GM18505 (cell line): ENCODE results near the gene PALM3.
A peak's percentile ranks its signal among the peaks of the same experiment; 100 is the strongest.
"Not testable (repeated sequence)": the region's sequence is repeated elsewhere in the genome, so short reads cannot be mapped to it uniquely, and the experiment has no call there.

Experiments
- ATAC-seq: cut with Tn5 transposase; IDR thresholded peaks from one replicate; pipeline ENCODE4 v1.9.1; 2021; ENCODE audit not compliant: unreplicated experiment
- POLR2A ChIP-seq: IDR thresholded peaks from 4 replicates; pipeline ENCODE4 v1.6.1; 2011; ENCODE audit warnings: borderline replicate concordance; ENCODE audit not compliant: insufficient read depth, insufficient read length; ENCODE audit errors: extremely low read depth

The PALM3 gene

DNA sequence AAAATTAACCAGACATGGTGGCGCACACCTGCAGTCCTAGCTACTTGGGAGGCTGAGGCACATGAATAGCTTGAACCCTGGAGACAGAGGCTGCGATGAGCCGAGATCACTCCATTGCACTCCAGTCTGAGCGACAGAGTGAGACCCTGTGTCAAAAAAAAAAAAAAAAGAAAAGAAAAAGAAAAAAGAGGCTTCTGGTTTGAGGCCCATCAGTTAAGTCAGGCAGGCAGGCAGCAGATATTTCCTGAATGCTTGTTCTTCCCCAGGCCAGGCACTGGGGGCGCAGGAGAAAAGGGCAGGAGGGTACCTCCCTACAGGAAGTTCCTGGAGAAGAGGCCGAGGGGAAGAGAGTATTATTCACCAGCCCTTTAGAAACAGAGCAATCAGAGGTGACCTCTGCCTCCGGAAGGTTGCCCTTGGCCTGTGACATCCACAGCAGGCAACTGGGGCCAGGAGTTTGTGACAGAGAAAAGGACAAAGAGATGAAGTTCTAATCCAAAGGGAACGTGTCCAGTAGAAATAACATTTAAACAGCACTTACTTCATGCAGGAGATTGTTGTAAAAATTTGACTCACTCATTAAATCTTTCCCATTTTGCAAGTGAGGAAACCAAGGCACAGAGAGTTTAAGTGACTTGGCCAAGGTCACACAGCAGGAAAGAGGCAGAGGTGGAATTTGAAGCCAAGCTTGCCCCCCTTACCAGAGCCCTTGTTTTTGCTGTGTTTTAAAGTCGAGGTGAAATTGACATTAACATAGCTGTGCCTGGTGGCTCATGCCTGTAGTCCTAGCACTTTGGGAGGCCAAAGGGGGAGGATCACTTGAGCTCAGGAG, 38.3 kb downstream of the PALM3 start:
- no peak for ATAC-seq
- no peak for TF ChIP-seq POLR2A

DNA sequence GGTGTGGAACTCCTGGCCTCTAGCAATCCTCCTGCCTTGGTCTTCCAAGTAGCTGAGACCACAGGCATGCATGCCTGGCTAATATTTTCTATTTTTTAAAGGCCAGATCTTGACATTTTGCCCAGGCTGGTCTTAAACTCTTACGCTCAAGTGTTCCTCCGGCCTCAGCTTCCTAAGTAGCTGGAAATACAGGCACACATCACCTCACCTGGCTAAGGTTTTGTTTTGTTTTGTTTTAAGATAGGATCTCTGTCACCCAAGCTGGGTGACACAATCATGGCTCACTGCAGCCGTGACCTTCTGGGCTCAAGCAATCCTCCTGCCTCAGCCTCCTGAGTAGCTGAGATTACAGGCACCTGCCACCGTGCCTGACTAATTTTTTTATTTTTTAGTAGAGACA, 39.4 kb downstream of the PALM3 start:
- no peak for ATAC-seq
- TF ChIP-seq POLR2A = no peak

DNA sequence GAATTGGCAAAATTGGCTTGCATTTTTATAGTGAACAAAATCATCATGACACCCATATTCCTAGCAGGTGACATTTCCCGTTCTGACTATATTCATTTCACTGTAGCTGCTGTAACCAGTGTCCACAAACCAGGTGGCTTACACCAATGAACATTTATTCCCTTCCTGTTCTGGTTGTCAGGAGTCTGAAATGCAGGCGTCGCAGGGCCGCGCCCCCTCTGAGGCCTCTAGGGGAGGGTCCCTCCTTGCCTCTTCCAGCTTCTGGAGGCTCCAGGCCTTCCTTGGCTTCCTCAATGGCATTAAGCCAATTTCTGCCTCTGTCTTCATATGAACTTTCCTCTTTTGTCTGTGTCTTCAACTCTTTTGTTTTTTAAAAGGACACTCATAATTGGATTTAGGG, 40.4 kb downstream of the PALM3 start:
- no peak for ATAC-seq
- TF ChIP-seq POLR2A = no peak

DNA sequence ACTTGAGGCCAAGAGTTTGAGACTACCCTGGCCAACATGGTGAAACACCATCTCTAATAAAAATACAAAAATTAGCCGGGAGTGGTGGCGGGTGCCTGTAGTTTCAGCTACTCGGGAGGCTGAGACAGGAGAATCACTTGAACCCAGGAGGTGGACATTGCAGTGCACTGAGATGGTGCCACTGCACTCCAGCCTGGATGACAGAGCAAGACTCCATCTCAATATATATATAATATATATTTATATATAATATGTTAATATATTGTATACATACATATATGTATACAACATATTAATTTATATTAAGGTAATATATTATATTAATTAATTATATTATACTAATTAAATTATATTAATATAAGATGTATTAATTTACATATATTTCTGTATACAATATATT, 42.1 kb downstream of the PALM3 start:
- not testable (repeated sequence) for ATAC-seq

DNA sequence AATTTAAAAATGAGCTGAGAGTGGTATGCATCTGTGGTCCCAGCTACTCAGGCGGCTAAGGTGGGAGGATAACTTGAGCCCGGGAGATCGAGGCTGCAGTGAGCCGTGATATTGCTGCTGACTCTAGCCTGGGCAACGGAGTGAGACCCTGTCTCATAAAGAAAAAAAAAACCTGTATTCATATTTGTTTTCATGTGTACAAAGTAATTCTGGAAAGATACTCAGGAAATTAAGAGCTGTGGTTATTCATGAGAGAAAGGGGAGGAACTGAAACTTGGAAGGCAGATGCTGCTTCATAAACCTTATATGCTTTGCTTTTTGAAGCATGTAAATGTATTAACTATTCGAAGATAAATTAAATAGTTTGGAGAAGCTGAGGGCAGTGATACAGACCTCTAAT, 42.8 kb downstream of the PALM3 start:
- ATAC-seq = no peak
- no peak for TF ChIP-seq POLR2A

DNA sequence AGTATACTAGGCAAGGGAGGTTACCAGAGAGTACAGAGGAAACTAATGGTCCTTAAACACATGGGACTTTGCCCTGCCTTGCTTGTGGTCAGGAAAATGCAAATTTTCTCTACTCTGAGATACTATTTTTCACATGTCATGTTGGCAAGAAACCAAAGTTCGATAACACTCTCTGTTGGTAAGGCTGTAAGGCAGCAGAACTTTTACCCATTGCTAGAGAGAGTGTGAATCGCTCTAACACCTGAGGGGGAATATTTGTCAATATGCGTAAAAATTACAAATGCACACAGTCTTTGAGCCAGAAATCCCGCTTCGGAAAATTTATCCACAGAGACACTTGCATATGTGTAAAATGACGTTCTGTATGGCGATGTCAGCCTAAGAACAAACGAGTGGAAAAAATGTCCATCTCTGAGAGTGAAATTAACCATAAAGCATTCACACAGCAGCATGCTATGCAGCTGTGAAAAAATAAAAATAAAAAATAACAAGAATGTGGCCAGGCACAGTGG, 46.3 kb downstream of the PALM3 start:
- ATAC-seq = peak; percentile 60
- TF ChIP-seq POLR2A = peak; percentile 45

DNA sequence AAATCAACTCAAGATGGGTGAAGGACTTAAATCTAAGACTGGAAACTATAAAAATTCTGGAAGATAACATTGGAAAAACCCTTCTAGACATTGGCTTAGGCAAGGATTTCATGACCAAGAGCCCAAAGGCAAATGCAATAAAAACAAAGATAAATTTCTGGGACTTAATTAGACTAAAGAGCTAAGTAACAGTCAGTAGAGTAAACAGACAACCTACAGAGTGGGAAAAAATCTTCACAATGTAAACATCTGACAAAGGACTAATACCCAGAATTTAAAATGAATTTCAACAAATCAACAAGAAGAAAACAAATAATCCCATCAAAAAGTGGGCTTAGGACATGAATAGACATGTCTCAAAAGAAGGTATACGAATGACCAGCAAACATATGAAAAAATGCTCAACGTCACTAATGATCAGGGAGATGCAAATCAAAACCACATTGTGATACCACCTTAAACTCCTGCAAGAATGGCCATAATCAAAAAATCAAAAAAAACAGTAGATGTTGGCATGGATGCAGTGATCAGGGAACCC, 49.4 kb downstream of the PALM3 start:
- ATAC-seq = no peak
- TF ChIP-seq POLR2A = no peak

DNA sequence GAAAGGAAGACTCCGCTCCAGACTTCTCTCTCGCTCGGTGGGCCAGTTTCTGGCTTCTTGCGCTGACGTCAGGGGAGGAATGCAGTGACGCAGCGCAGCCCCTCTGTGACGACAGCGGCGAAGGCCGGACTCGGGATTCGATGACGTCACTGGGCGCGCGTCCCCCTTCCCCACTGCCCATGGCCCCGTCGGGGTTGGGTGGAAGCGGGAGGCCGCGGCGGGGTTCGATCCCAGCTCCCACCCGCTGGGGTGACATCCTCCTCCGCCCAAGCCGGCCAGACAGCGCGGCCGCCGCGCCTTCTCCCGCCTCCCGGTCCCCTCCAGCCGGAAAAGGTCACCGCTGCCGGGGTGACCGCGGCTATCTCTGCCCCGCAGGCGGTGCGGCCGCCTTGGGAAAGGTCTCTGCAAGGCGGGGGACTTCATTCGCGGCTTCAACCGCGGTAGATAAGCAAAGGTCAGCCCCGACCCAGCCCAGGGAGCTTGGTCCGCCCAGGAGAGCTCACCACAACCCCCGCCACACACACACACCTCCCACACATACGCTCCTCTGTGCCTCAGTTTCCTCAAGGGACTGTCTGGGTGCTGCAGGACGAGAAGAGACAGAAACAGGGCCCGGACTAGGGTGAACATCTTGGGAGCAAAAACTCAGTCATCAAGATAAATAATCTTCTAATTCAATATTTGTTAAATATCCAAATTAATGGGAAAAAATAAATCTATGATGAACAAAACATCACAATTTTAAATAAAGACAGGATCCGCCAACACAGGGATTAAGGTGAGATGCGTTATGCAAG, 54.9 kb downstream of the PALM3 start:
- ATAC-seq = peak; percentile 31
- TF ChIP-seq POLR2A = peak; percentile 54

DNA sequence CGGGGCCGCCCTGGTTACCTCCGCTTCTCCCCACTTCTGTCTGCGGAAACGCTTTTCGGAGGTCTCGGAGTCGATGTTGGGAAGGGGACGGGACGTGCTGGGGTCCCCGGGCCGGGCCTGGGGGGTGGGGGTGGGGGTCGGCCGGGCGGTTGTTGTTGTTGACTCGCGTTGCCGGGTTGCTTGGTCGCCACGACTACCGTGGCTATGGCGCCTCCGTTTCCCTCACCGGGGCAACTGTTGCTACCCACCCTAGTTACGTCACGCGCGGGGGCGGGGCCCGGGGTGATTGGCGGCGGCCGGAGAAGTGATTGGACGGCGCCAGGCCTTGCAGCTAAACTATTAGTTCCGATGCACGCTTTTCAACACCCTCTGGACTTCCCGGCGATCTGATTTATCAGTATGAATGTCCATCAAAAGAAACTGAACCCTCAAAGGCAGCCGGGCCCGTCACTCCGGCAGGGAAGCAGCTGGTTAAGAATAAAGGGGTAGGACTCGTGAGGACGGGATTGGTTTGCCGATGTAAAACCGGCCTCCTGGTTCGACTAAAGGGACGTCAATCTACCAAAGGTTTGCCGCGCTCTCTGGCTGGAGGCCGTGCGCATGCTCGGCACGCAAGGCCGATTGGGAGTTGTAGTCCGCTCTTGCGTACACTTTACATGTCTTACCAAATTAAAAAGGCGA, 55.7 kb downstream of the PALM3 start, which contains the start of gene RFX1:
TSS of gene RFX1 (minus strand) at position 236 of the 681 bp plus-strand sequence. CDS start 12,477 bp downstream, outside the sequence.
- peak; percentile 60 for ATAC-seq
- no peak for TF ChIP-seq POLR2A

DNA sequence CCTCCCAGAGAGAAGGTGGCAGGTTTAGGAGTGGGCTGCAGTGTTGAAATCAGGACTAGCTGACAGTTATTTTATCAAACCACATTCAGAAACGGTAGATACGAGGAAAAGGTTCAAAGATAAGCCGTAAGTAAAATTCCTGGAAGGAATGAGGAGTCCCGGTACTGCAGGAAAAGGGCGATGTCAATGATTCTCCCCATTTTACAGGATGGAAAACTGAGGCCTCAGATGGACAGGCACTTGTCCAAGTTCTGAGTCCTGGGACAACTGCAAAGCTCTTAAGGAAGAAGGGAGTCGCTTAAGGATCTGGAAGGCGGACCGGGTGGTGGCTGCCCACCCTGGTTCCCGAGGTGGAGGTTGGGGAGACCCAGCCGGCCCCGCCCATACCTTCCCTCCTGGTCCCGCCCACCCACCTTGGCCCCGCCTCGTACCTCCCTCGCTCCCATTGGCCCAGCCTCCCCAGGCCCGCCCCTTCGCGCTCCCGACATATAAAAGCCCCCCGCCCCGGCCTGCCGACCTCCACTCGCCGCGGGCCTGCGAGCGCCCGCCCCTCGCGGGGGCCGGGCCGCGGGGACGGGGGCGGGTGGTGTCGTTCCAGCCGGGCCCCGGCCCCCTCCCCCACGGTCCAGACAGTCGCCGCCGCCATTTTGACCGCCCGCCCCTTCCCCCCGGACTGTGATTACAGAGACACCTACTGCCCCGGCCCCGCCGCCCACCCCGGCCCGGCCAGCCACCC, 56.4 kb downstream of the PALM3 start:
- TF ChIP-seq POLR2A = peak; percentile 76

DNA sequence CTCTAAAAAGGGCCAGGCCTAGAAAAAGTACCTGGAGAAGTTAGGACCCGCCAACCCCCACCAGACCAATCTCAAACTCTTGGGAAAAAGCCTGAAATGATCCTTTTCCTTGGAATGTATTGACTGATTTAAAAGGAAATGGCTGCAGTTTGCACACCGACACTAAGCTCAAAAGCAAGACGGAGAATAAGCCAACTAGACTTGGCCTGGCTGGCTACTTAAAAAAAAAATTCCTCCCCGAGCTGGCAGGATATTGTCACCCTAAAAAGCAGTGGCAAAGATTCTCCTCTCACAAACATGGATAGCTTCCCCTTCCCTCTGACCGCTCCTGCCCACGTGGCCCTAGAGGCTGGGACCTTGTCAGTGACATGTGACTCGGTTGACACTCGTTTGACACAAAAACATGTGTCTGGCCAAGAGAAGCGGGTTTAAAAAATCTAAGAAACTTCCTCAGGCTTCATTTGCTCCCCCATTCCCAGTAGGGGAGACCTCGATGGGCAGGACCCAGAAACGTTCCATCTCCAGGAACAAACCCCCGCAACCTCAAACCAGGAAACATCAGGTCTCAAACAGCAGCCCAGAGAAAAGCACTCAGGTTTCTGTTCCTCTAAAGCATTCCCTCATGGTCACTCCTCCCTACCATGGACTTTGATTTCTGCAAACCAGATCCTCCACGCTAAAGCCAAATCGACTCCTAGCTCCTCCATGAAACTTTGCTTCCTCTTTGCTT, 57.1 kb downstream of the PALM3 start:
- ATAC-seq = no peak
- TF ChIP-seq POLR2A = no peak

More for the DNA sequence above, 56.4 kb downstream of the PALM3 start:
- ATAC-seq = peak; percentile 37
